Gastrocnemius medialis (tissue), 4 donors: ENCODE measurements around the gene MAG.

ENCODE experiments used
- CTCF ChIP-seq, 5 experiments: fragments of 450-650 bp in 3 of 5; fragments of 200-600 bp in 2 of 5; sonication (generic) in 2 of 5; IDR thresholded peaks in 4 of 5; conservative IDR thresholded peaks in 1 of 5; 1 replicate in 4 of 5; 2 replicates in 1 of 5; pipeline ENCODE4 v1.5.1; 2016 to 2019; ENCODE audit warnings: antibody characterized with exemption in 5 of 5, mild to moderate bottlenecking in 3 of 5, moderate library complexity in 3 of 5
- POLR2A ChIP-seq, 2 donors: fragments of 450-650 bp; IDR thresholded peaks; one replicate each; pipeline ENCODE4 v1.6.1; 2017; ENCODE audit warnings: antibody characterized with exemption in 2 of 2, mild to moderate bottlenecking in 2 of 2, moderate library complexity in 2 of 2

DNA sequence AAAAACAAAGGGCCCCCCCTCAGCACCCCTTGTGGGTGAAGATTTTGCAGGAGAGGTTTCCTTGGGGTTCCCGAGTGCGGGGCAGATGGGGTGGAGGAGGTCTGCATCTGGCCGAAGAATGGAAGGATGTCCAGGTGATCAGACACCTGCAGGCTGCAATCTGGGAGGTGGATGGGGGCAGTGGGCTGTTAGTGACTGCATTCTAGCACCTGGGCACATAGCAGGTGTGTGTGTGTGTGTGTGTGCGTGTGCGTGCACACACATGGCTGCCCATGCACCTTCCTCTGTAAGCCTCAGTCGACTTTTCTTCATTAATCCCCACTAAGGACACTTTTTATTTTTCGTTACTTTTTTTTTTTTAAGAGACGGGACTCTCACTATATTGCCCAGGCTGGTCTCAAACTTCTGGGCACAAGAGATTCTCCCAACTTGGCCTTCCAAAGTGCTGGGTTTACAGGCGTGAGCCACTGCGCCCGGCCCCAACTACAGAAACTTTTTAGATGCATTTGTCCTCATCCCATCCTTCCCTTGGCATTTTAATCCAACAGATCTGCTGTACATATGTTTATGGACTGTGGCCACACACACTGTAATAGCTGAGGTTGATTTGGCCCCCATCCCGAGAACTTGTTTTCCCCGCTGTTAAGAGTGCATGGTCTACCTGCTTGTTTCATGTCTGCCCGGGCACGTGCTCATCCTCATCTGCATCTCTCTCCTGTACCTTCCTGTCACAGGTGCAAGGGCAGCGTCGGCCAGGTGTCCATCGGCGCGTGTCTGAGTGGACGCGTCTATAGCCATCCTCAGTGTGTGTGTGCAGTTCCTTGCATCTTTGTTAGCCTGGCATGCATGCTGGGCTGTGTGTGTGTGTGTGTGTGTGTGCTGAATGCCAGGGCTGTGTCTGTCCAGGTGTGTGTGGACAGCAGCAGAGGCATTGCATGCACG lies 731 bp downstream of the MAG start:
- TF ChIP-seq POLR2A (IDR thresholded peaks at IDR 0.05), result no peak
- no peak for TF ChIP-seq CTCF (IDR thresholded peaks at IDR 0.05 in 4 of 5, conservative IDR thresholded peaks at IDR 0.05 in 1 of 5)
